HK-2 (cell line): ENCODE results near the gene CSNK1E.

Experiments
- DNase-seq: peaks from one replicate; pipeline ENCODE4 v3.0.0-alpha.2; 2018; ENCODE audit not compliant: unreplicated experiment

Gene CSNK1E

GRCh38 chr22:38308791-38309498 is 8.3 kb downstream of the CSNK1E start:
- DNase-seq: no peak

DNA sequence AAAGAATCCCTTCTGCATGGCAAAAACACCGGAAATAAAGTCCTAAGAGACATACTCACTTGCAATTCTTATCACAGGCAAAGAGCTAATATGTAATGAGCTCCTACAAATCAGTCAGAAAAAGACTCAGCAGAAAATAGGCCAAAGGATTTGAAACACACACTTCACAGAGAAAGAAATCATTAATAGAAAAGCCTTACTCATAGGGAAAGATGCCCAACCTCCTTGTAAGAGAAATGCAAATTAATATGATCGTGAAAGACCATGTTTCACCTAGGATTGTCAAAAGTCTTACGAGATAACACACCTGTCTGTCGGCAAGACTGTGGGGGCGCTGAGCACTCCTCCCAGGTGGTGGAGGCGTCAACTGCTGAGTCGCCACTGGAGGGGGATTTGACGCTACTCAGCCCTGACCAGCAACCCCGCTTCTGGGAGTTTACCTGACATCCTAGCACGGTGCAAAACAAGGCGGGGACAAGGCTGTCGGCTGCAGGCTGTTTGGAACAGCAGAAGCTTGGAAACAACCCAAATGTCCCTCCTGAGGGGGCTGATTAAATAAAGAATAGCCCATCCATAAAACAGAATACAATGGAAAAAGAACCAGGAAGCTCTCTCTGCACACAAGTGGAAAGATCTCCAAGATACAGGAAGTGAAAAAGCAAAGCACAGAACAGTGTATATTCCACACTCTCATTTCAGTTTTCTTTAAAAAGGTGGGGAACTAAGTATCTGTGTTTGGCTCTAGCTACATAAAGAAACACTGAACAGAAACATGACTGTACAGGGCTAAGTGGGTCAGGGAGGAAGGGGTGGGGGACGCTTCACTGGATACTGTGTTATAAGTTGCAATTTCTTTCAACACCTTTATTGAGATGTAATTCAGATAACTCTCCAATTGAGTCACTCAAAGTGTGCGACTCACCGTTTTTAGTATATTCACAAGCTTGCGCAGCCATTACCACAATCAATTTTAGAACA is 11.5 kb downstream of the CSNK1E start:
- DNase-seq: no peak

GRCh38 chr22:38304526-38304925 is 12.7 kb downstream of the CSNK1E start:
- DNase-seq: no peak

- no peak for DNase-seq
Observed at GRCh38 chr22:38303974-38304373, 13.3 kb downstream of the CSNK1E start.

DNA sequence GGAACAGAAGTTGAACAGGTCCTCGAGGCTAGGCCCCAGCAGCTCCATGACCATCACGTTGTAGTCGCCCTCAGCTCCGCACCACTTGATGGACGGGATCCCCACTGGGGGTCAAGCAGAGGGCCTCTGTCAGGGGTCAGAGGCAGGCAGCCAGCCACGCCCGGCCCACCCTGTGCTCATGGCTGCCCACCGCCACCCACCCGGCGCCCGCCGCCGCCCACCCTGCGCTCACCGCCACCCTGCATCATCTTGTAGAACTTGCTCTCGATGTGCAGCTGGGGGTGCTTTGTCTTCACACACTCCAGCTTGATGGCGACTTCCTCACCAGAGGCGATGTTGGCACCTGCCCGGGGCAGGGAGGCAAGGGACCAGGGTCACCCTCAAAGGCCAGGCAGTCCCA is 14.3 kb downstream of the CSNK1E start:
- DNase-seq: no peak

GRCh38 chr22:38300946-38301345 is 16.3 kb downstream of the CSNK1E start:
- no peak for DNase-seq

GRCh38 chr22:38300197-38300945 is 16.9 kb downstream of the CSNK1E start:
- DNase-seq: no peak

DNA sequence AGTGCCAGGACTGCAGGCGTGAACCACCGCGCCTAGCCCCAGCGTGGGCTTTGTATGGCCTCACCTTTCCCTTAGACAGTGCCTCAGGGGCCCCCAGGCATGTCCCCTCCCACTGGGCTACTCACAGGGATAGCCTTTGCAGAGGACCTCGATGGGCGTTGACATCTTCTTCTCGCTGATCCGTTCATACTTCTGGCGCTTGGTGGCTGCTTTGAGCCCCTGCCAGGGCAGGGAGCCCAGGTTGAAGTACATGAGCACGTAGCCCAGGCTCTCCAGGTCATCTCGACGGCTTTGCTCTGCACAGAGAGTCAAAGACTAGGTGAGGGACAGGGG is 17.5 kb downstream of the CSNK1E start:
- no peak for DNase-seq

- peak; percentile 42 for DNase-seq
Observed at GRCh38 chr22:38298312-38299005, 18.8 kb downstream of the CSNK1E start.

DNA sequence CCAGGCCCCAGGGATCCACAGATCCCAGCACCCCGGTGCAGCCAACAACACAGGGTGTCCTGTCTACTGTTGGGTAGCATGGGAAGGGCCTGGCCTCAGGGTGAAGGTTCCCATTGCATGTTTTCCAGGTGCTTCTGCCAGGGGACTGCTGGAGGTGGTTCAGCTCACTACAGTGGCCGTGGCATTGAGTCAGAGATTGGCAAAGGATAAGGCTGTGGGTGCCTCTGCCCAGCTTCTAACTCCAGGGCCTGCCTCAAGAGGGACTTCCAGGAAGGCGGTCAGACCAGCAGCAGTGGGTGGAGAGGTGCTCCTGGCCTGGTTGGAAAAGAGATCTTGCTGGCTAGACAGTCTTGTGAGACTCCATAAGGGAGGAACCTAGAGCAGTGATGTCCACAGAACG is 20.9 kb downstream of the CSNK1E start:
- no peak for DNase-seq

GRCh38 chr22:38295863-38296262 is 21.4 kb downstream of the CSNK1E start:
- DNase-seq: no peak

DNA sequence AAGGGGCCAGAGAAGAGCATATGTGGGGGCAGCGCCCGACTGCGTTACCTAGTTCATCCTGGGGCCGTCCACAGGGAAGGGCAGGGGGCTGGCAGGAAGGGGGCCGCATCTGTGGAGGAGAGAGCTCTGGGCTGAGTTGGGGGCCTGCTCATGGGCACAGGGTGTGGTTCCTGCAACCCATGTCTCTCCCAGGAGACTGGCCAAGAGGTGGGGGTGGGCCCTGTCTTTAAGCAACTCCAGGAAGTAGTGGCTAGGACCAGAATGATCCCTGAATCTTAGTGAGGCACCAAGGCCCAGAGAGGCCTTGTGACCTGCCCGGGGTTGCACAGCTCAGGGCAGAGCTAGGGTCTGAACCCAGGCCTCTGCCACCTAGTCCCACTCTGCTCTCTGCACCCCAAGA is 21.9 kb downstream of the CSNK1E start:
- no peak for DNase-seq

- DNase-seq: no peak
Observed at GRCh38 chr22:38294193-38294592, 23.0 kb downstream of the CSNK1E start.

GRCh38 chr22:38292694-38293093 is 24.5 kb downstream of the CSNK1E start:
- no peak for DNase-seq

GRCh38 chr22:38291201-38291777 is 25.9 kb downstream of the CSNK1E start:
- no peak for DNase-seq

DNA sequence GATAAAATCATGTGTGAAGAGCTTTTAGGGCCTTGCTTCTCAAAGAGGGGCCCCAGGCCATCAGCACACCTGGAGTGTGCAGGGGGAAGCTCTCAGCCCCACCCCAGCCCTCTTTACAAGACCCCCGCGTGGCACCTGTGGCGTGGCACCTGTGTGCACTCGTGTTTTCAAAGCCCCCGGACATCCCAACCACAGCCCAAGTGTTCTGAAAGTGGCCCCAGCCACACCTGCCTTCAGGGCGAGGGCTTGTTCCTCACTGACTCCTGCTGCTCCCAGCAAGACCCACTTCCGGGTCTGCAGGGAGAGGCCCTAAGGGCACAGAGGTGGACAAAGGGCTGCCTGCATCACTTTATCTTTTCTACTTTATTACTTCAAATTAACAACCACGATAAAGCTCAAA is 26.9 kb downstream of the CSNK1E start:
- no peak for DNase-seq

- DNase-seq: no peak
Observed at GRCh38 chr22:38289583-38290082, 27.6 kb downstream of the CSNK1E start.

- no peak for DNase-seq
Observed at GRCh38 chr22:38286915-38287669, 30.1 kb downstream of the CSNK1E start.

DNA sequence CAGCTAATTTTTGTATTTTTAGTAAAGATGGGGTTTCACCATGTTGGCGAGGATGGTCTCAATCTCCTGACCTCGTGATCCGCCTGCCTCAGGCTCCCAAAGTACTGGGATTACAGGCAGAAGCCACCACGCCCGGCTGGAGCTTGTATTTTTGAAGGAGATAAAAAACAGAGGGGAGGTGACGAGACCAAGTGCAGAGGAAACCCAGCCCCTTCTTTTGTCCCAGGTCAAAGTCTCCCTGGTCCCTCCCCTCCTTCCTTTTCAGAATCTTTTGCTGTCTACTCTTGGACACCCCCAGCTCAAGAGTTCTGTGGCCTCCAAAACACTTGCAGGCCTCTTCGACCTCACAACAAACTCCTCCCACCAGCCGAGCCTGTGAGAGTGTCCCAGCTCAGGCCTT is 32.2 kb downstream of the CSNK1E start:
- no peak for DNase-seq

DNA sequence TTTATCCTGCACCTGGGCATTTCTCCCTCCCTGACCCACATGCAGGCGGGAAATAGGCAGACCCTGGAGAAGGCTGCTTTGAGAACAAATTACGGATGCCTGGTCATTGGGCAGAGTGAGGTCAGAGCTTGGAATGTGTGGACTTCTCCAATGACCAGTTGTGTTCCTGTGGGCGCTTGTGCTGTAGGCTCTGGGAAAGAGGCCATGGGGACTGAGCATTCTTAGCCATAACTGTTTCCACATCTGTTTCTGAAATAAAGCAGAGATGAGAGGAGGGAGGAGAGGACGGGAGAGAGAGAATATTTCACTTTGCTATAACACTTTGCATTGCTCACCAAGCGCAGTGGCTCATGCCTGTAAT is 33.2 kb downstream of the CSNK1E start:
- DNase-seq: no peak

- no peak for DNase-seq
Observed at GRCh38 chr22:38282397-38282796, 34.8 kb downstream of the CSNK1E start.
